NCI-H187 (cell line): ENCODE results near the gene ARL6IP6.

Source experiments
- DNase-seq, 2 experiments: peaks; one replicate each; lab custom pipeline; 2025; lab: John Stamatoyannopoulos, UW

ARL6IP6 gene

DNA sequence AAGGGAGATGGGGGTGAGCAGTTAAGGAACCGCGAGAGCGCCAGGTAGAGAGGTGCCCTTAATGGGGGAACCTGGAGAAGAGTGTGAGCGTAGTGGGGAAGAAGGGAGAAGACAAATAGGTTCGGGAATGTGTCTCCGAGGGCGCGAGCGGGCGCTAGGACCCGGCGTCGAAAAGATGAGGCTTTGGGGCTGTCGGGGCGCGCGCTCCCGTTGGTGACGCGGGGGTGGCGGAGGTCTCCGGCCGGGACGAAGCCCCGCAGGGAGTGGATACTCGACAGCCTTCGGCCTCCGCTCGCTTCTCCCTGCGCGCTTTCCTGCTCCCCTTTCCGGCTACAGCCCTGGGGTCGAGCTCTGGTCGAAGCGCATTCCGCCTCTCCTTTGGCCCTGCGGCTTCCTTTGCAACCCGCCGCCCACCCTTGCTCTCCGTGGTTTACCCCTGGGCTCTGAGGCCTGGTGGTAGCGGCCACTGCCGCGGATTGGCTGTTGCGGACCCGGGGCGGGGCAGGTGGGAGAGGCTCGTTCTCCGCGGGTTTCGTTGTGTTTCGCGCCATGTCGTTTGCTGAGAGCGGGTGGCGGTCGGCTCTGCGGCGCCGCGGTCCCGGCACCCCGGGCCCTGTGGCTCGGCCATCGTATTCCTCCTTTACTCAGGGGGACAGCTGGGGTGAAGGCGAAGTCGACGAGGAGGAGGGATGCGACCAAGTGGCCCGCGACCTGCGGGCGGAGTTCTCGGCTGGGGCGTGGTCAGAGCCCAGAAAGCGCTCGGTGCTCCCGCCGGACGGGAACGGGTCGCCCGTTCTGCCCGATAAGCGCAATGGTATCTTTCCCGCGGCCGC, at the start of gene ARL6IP6:
Gene ARL6IP6, plus strand, starts transcription at position 545 of the 833 bp plus-strand sequence. Its CDS starts 5 bp downstream, at position 550.
- DNase-seq = peak; percentile 77 to 91

DNA sequence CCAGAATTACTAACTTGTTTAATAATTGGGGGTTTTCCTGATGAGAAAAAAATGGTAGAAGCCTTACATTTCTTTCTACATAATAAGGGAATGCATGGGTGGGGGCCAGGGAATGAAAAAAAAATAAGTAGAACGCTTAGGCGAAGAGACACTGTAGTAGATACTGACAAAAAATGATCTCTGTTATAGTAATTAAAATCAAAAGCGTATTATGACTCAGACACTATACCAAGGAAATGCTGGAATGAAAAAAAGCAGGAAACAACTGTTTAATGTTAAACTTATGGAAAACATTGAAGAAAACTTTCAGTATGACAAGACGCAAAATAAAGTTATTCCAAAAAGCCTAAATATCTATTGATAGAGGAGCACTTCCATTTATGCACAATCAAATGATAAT, 44.1 kb upstream of the ARL6IP6 start:
- no peak for DNase-seq

DNA sequence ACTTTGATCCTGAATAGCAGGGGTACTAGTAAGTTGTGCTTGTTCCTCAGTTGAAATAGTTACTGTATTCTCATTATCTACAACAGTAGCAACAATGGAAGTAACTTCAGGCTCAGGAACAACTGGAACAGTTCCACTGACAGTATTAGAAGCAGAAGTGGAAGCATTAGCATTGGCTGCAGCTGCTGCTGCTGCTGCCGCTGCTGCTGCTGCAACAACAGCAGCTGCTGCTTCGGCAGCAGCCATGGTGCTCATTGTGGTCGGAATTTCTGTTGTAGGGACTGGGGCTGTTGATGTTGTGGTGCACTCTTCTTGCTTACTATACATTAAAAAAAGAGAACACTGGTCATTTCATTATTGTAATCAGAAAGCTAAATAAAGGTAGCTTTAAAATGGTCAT, 42.0 kb upstream of the ARL6IP6 start:
- DNase-seq = no peak

DNA sequence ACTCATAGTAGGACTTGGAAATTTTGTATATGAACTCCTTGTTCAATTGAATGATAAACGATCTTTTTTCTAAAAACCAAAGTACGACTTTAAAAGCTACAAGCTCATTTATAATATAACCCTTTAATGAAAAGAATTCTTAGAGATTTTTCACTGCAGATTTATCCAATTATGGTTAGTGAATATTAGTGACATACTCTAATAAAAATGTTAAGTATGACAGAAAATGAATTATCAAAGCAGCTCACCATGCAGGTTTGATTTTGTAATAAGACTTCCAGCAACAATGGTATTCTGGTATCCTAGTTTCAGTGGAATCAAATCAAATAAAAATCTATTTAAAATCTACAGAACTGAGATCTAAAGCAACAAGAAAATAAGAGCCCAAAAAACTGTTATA, 39.6 kb upstream of the ARL6IP6 start:
- DNase-seq = no peak

DNA sequence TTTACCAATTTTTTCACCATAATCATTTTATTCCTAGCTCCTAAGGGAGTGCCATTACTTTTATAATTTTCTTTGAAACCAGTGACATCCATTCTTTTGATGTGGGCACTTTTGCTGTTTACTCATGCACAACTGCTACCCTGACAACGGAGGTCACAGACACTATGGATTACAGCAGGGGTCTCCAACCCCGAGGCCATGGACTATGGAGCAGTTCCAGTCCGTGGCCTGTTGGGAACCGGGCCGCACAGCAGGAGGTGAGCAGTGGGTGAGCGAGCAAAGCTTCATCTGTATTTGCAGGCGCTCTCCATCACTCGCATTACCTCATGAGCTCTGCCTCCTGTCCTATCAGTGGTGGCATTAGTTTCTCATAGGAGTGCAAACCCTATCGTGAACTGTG, 35.8 kb upstream of the ARL6IP6 start:
- DNase-seq = no peak

DNA sequence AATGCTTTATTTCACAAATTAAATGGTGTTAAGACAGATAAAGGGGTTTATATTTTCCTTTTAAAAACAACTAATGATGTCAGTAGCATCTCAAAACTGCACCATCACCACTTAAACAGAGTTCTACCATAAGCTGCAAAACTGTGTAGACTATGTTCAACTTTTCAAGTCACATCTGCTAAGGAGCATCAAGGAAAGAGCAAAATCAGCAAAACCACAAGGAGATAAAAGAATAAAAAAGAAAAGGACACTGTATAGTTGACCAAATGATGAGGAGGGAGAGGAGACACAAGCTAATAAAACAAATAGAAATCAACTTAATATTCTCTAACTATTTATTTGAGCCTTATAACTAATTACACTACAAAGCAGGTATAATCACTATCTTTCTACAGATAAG, 35.0 kb upstream of the ARL6IP6 start:
- DNase-seq = no peak

DNA sequence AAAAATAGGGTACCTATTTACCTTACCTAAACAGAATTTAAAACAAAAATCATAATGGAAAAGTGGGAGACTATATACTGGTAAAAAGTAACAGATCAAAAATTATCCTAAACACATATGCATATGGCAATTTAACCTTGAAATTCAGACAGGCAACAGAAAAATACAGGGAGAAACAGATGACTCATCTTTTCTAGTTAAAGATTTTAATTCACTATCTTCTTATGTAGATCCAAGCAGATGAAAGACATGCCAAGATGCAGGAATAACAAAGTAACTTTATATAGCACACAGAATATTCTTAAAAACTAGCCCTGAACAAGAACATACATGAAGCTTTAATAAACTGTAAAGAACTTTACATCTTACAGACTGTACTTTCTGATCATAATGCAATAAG, 32.1 kb upstream of the ARL6IP6 start:
- no peak for DNase-seq

DNA sequence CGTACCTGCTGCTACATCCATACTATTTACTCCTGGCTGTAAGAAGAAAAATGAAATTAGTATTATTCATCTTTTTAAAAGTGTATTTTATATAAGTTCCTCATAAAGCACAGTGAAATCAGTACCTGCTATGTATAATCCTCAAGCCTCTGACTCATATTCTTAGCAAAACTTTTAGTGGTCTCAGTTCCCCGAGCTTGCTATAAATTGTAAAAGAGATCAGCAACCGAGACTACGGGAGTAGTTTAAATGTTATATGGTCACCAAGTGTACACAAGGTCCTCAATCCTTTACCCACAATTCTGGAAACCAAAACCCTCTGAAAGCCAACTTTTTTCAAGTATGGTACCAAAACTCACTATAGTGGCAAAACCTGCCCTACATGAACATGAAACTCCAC, 25.4 kb upstream of the ARL6IP6 start:
- DNase-seq = no peak

DNA sequence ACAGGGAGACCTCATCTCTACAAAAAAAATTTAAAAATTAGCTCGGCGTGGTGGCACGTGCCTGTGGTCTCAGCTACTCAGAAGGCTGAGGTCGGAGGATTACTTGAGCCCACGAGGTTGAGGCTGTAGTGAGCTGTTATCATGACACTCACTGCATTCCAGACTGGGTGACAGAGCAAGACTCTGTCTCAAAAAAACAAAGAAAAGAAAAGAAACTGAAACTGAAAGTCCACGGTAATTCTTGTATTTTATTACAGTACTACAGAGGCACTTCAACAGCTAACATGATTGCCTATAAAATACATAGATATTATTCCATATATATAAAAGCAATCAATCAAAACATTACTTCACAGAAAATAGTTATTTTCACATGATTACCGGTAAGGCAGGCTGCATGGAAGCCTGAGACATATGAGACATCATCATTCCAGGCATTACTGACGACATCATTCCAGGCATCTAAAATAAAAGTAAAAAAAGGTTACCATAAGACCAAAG, 24.2 kb upstream of the ARL6IP6 start:
- DNase-seq = no peak

DNA sequence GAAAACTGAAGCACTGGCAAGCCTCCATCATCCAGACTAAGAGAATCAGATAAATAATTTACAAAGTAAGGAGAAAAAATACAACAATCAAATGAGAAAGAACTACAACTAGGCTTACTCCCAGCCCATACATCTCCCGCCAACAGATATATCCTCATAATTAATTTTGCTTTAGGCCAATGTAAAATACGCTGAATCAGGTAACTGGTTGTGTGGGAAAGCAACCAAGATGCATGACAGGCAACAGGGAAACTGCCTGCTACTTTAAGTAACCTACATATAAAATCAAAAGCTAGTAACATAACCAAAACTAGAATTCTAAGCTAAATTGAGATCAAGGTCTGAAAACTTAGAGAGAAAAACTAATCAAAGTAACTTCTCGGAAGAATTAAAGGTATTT, 22.7 kb upstream of the ARL6IP6 start:
- DNase-seq = no peak

DNA sequence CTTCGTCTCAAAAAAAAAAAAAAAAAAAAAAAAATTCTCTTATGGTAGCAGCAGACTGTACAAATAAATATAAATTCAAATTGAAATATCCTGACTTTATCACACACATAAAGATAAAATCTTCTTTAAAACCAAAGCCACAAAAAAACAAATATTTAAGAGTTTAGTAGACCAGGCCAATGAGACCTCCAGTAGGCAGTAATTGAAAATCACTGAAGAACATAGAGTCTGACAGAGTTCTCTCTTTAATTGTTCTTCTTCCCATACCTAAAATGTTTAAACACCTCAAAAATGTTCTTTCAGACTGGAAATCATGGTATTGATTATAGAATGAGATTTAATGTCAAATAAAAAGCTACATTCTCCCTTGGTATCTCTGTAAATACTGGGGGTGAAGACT, 21.9 kb upstream of the ARL6IP6 start:
- DNase-seq = no peak

DNA sequence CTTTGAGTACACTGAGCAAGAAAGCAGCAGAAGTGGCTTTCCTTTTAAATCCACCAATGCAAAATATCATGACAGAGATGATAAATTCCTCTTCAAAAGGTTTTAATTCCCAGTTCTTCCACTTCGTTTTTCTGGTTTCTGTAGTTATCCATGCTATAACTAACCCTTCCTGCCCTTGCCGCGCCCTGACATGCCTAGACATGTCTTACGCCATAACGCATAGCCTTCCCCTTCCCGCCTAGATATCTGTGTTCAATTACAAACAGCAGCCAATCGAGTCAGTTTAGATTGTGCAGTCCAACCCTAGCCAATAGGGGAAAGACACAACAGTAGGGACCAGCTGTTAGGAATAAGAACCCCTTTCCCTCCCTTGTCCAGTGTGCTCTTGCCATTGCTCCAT, 17.2 kb upstream of the ARL6IP6 start:
- DNase-seq = no peak

DNA sequence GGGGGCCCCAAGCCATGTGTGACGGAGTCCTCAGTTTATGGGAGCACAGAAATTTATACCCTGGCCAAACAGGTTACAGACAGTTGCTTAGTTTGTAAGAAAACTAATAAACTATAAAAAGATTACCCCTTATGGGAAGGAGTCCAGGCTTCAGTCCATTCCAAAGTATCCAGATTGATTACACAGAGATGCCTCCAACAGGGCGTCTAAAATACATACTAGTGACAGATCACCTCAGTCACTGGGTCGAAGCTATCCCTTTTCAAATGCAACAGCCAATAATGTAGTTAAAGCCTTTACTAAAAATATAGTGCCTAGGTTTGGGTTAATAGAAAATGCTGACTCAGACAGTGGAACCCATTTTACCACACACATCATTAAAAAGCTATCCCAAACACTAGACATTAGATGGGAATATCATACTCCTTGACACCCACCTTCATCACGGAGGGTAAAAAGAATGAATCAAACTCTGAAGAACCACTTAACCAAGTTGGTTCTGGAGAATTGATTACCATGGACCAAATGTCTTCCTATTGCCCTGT, 11.9 kb upstream of the ARL6IP6 start:
- DNase-seq = no peak

DNA sequence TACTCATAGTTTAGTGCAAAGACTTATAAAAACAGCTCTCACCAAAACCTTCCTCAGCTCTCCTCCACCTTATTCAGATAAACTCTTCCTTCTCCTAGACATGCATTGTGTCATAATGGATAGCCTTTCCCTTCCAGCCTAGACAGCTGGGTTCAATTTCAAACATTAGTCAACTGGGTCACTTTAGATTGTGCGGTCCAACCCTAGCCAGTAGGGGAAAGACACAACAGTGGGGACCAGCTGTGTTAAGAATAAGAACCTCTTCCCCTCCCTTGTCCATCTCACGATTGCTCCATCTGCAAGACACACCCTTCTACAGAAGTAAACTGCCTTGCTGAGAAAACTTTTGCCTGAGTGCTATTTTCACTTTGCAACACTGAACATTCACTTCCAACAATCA, 9.7 kb upstream of the ARL6IP6 start:
- DNase-seq = no peak

DNA sequence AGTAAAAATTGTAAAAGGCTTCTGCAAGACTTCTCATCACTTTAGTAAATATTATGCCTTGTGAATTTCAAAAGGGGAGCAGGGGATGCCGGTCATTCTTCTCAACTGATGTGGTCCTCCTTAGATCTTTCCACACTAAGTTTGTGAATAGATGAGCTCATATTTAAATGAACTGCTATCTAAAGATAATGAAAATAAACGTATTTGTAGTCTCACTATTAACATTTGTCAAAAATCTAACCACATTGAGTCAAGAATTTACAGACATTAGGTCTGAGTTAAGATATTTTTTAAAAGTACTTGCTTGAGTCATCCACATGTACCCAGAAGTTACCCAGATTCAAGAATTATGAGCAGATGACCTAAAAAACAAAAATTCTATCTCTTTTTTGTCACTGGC, 7.7 kb upstream of the ARL6IP6 start:
- no peak for DNase-seq

DNA sequence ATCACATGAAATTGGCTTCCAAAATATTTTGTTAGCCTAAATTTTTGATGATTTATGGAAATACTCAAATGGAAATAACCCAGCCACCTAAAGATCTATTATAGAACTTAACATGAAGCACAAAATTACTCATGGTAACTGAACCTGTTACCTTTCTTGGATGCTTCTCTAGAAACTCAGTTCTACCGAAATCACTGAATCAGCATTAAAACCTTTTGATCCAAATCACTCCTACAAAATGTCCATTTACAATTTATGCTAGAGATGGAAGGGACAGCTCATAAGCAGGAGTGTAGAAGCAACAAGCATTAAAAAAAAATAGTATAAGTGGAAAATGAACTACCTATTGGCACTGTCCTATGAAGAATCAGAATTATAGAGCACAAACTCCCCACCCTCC, 3.3 kb upstream of the ARL6IP6 start:
- DNase-seq = no peak

DNA sequence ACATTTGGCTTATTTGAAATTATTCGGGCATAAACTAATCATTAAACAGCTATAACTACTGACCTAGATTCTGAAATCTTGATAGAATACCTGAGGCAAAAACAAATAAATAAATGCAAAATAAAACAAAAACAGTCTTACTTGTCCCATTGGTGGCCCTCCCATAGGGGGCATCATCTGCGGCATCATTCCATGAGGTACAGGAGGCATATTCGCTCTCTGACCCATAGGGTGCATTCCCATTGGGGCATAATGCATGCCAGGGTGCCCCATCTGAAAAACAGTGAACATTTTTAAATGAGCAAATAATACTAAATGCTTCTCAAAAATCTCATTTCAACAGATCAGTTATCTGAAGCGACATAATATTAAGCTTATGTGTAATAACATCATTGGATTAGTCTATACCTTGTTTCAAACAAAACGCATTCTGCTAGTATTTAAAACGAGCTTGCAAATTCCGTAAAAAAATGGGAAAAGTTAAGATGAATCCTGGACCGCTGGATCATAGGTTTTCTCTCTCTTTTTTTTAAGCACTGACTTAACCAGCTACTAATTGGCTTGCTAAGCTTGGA, 2.5 kb upstream of the ARL6IP6 start:
- DNase-seq = no peak

DNA sequence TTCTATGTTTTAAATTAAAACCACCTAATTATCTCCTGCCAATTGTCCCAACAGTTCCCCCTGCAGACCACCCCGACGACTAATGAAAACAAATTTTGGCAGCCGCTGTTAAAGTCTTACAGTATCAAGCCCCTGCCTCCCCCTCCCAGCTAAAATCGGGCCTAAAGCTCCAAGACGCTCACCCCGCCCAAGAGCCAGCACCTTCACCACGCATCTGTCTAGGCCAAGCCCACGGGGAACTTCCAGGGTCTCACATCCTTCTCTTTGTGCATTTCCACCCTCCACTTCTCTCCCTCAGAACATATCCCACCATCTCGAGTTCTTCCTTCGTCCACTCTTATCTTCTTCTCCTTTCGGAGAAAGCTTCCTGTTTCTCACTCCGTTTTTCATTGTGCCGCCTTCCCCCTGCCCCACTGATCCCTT, 1.6 kb upstream of the ARL6IP6 start:
- no peak for DNase-seq

DNA sequence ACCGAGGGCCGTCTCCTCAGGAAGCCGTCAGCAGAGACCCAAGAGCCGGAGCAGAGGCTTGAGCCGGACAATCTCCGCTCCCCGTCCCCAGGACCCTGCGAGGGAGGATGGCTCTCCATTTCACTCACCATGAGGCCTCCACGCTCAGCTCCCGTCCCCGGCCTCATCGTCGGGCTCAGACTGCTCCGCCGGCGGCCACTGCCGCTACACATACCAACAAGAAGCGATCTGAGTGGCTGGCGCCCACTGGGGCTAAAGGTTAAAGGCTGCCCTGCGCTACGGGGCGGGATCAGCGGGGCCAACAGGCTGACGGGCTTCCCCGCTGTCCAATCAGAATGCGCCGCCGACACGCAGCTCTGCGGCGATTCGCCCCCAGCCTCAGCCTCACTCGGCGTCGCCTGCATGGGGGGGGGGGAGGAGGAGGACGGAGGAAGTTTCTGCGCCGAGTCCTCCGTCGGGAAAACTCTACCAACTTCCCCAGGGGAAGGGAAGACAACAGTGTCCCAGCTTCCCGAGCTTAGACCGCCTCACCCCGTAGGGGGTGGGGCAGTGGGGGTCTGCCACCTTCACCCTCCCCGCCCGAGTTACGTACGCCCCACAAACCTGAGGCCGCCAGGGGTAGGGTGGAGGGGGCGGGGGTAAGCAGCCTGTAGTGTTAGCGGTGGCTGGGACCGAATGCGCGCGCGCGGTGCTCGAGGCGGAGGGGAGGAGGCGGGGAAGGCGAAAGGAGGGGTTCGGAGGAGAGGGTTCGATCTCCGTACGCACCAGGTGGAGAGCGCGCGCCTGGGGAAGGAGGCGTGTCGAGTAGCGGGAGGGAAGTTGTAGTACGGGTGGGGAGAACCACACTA, 968 bp upstream of the ARL6IP6 start, which contains the start of gene PRPF40A:
Gene PRPF40A, minus strand, starts transcription at position 234 of the 848 bp plus-strand sequence. Its CDS starts 22 bp downstream, at position 212.
- DNase-seq = peak; percentile 77 to 85

DNA sequence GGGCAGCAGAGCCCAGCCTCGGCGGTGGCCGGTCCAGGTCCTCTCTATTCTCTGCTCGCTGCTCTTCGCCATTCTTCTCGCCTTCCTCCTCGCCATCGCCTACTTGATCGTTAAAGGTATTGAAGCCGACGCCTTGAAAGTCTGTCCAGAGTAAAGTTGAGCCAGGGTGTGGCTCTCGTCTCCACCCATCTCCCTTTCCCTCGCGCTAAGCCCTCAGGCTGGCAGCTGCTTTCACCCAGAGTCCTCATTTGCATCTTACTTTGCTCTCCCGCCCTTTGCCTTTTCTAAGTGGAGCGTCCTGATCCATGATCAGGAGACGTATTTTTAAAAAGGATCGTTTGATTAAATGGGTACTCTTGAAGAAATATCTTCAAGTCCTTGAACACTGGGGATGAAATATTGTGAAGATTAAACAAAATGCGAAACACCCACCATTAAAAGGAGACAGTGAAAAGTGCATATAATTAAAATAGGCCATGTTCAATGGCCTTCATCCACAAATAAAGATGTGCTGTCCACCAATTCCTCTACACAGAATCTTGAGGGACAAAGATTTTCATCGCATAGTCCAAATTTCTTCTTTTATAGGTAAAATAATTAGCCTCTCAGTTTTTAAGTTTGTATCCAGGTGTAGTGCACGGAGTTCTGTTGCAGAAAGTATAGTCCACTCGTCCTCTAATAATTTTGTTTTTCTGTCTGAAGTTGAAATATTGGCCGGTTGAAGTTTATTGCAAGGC, 657 bp downstream of the ARL6IP6 start:
- peak in 1 of 2 experiments; percentile 34 for DNase-seq

DNA sequence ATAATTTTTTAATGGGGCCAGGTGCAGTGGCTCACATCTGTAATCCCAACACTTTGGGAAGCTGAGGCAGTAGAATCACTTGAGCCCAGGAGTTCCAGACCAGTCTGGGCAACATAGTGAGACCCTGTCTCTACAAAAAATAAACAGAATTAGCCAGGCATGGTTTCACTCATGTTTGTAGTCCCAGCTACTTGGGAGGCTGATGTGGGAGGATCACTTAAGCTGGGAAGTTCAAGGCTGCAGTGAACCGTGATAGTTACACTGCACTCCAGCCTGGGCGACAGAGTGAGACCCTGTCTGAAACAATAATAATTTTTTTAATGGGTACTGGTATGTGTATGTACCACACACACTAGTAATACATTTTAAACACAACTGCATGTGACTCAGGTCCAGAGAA, 2.4 kb downstream of the ARL6IP6 start:
- no peak for DNase-seq
